DOHH2 (cell line): ENCODE data around the gene UPF3A.
A peak's percentile ranks its signal among the peaks of the same experiment; 100 is the strongest.

ENCODE experiments used
- H3F3A ChIP-seq: fragments of 200-600 bp; sonication (generic), shearing (Covaris generic); 2 replicates; pipeline ENCODE4 v1.6.0; 2016; ENCODE audit warnings: antibody characterized with exemption, mild to moderate bottlenecking; ENCODE audit not compliant: control insufficient read depth, insufficient read depth
- H3K27ac ChIP-seq: fragments of 200-600 bp; sonication (generic); 2 replicates; pipeline ENCODE4 v1.5.1; 2014; ENCODE audit warnings: low read depth, mild to moderate bottlenecking, low read length, moderate library complexity
- H3K27me3 ChIP-seq: fragments of 200-600 bp; sonication (generic); 2 replicates; pipeline ENCODE4 v1.6.1; 2014; ENCODE audit warnings: mild to moderate bottlenecking, low read length, mixed read lengths; ENCODE audit not compliant: control insufficient read depth
- H3K36me3 ChIP-seq: fragments of 200-600 bp; sonication (generic); 2 replicates; pipeline ENCODE4 v1.6.1; 2014; ENCODE audit warnings: mild to moderate bottlenecking, low read length, moderate library complexity, mixed read lengths; ENCODE audit not compliant: control insufficient read depth
- H3K4me1 ChIP-seq: fragments of 200-600 bp; sonication (generic); 2 replicates; pipeline ENCODE4 v1.6.1; 2014; ENCODE audit warnings: mild to moderate bottlenecking, low read length, mixed read lengths; ENCODE audit not compliant: control insufficient read depth
- H3K4me2 ChIP-seq: fragments of 200-600 bp; sonication (generic); 2 replicates; pipeline ENCODE4 v1.6.0; 2014; ENCODE audit warnings: mild to moderate bottlenecking, low read length, moderate library complexity
- H3K4me3 ChIP-seq: fragments of 200-600 bp; sonication (generic); 2 replicates; pipeline ENCODE4 v1.5.1; 2014; ENCODE audit warnings: mild to moderate bottlenecking, low read length, mixed read lengths
- H3K79me2 ChIP-seq: fragments of 200-600 bp; sonication (generic); 2 replicates; pipeline ENCODE4 v1.6.1; 2014; ENCODE audit warnings: mild to moderate bottlenecking, low read length, mixed read lengths; ENCODE audit not compliant: control insufficient read depth
- H3K9me2 ChIP-seq: fragments of 200-600 bp; sonication (generic); replicated peaks from 2 replicates; pipeline ENCODE4 v1.6.1; 2014; ENCODE audit warnings: mild to moderate bottlenecking, low read length, mixed read lengths; ENCODE audit not compliant: control insufficient read depth
- H3K9me3 ChIP-seq: fragments of 200-600 bp; sonication (generic); 2 replicates; pipeline ENCODE4 v1.6.1; 2014; ENCODE audit warnings: antibody characterized with exemption, low read length, mixed read lengths; ENCODE audit not compliant: control insufficient read depth, insufficient read depth
- H4K20me1 ChIP-seq: fragments of 200-600 bp; sonication (generic); 2 replicates; pipeline ENCODE4 v1.6.0; 2014; ENCODE audit warnings: low read depth, mild to moderate bottlenecking, antibody characterized with exemption, low read length, moderate library complexity; ENCODE audit not compliant: control insufficient read depth, insufficient read depth
- EZH2phosphoT487 ChIP-seq: fragments of 200-600 bp; sonication (generic); IDR thresholded peaks from 2 replicates; pipeline ENCODE4 v1.6.1; 2017; ENCODE audit warnings: borderline replicate concordance, mild to moderate bottlenecking, antibody characterized with exemption, low read length, moderate library complexity, mixed read lengths
- TF ChIP-seq, protein P1 (sequence below): fragments of 200-600 bp; sonication (generic); IDR thresholded peaks from one replicate; pipeline ENCODE4 v1.5.1; 2014; ENCODE audit warnings: antibody characterized with exemption, mild to moderate bottlenecking, low read depth, low read length; ENCODE audit not compliant: poor library complexity, severe bottlenecking

UPF3A gene

DNA sequence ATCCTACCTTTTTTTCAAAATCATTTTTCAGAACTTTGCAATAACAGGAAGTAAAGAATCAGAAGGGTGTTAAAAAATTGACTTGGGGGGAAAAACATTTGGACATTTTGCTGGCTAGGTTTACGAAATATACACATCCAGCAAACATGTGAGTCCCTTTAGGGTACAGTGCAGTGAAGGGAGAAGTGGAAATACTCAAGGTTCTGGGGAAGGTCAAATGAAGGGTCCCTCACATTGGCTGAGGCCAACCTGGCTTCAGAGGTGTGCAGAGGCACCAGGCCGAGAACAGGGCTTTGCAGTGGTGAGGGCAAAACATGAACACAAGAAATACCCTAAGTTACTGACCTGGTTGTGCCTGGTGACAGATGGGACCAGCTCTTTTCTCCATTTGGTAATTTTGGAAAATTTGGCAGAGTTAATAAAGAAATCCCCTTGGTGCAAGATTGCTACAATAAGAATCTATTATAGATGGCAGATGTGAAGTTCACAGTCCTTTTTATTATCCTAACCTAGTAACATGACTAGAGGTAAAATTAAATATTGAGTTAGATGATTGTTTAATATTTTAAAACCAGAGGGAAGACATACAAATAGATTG lies 1.5 kb upstream of the UPF3A start:
- peak overlapping the region; percentile 78 for H3K4me3 ChIP-seq
- TF ChIP-seq EZH2phosphoT487: no peak
- TF ChIP-seq, protein P1, sequence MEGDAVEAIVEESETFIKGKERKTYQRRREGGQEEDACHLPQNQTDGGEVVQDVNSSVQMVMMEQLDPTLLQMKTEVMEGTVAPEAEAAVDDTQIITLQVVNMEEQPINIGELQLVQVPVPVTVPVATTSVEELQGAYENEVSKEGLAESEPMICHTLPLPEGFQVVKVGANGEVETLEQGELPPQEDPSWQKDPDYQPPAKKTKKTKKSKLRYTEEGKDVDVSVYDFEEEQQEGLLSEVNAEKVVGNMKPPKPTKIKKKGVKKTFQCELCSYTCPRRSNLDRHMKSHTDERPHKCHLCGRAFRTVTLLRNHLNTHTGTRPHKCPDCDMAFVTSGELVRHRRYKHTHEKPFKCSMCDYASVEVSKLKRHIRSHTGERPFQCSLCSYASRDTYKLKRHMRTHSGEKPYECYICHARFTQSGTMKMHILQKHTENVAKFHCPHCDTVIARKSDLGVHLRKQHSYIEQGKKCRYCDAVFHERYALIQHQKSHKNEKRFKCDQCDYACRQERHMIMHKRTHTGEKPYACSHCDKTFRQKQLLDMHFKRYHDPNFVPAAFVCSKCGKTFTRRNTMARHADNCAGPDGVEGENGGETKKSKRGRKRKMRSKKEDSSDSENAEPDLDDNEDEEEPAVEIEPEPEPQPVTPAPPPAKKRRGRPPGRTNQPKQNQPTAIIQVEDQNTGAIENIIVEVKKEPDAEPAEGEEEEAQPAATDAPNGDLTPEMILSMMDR: no peak

GRCh38 chr13:114282041-114282670 lies 755 bp downstream of the UPF3A start:
- peak overlapping the region; percentile 78 for H3K4me3 ChIP-seq
- H4K20me1 ChIP-seq: no peaks in the 10 kb centered on the region
- peaks cover 28% of the 10 kb centered on the region for H3K4me1 ChIP-seq
- H3F3A ChIP-seq: peaks cover 35% of the 10 kb centered on the region
- H3K9me3 ChIP-seq: no peaks in the 10 kb centered on the region
- peaks cover 52% of the 10 kb centered on the region for H3K79me2 ChIP-seq
- peaks cover 62% of the 10 kb centered on the region for H3K36me3 ChIP-seq
- H3K9me2 ChIP-seq: no peaks in the 10 kb centered on the region
- no peaks in the 10 kb centered on the region for H3K27me3 ChIP-seq
- H3K27ac ChIP-seq: peak overlapping the region; percentile 95
- peak overlapping the region; percentile 78 for H3K4me2 ChIP-seq
- TF ChIP-seq, protein P1: no peak
- no peak for TF ChIP-seq EZH2phosphoT487

More for the DNA sequence above, 1.5 kb upstream of the UPF3A start:
- Histone ChIP-seq H3F3A (peaks cover 35% of the 10 kb centered on the region), H3K79me2 (peaks cover 29% of the 10 kb centered on the region), H4K20me1 (no peaks in the 10 kb centered on the region), H3K36me3 (peaks cover 57% of the 10 kb centered on the region), H3K4me1 (peaks cover 28% of the 10 kb centered on the region), H3K9me2 (no peaks in the 10 kb centered on the region), H3K27me3 (no peaks in the 10 kb centered on the region), H3K4me2 (peak overlapping the region; percentile 97), H3K9me3 (no peaks in the 10 kb centered on the region), H3K27ac (peak overlapping the region; percentile 95)

- no peak for TF ChIP-seq EZH2phosphoT487
- TF ChIP-seq, protein P1: no peak
- H3K4me1 ChIP-seq: peaks cover 28% of the 10 kb centered on the region
- H3F3A ChIP-seq: peaks cover 26% of the 10 kb centered on the region
- H3K4me3 ChIP-seq: peak overlapping the region; percentile 0; the same call in 1 of the 2 replicates
- peak overlapping the region; percentile 78 for H3K4me2 ChIP-seq
- H4K20me1 ChIP-seq: no peaks in the 10 kb centered on the region
- H3K27ac ChIP-seq: no peak overlapping the region
- H3K79me2 ChIP-seq: peaks cover 60% of the 10 kb centered on the region
- H3K9me3 ChIP-seq: no peaks in the 10 kb centered on the region
- H3K9me2 ChIP-seq: no peaks in the 10 kb centered on the region
- H3K27me3 ChIP-seq: no peaks in the 10 kb centered on the region
- H3K36me3 ChIP-seq: peaks cover 70% of the 10 kb centered on the region
Measured at GRCh38 chr13:114283576-114283975, 2.2 kb downstream of the UPF3A start.
